GM18519 (cell line): Measurements from ENCODE around the gene AQP9.

ENCODE experiments used
- ATAC-seq: cut with Tn5 transposase; IDR thresholded peaks from one replicate; pipeline ENCODE4 v1.9.1; 2021; ENCODE audit warnings: mild to moderate bottlenecking, moderate library complexity; ENCODE audit not compliant: unreplicated experiment, low FRiP score

Gene AQP9

DNA sequence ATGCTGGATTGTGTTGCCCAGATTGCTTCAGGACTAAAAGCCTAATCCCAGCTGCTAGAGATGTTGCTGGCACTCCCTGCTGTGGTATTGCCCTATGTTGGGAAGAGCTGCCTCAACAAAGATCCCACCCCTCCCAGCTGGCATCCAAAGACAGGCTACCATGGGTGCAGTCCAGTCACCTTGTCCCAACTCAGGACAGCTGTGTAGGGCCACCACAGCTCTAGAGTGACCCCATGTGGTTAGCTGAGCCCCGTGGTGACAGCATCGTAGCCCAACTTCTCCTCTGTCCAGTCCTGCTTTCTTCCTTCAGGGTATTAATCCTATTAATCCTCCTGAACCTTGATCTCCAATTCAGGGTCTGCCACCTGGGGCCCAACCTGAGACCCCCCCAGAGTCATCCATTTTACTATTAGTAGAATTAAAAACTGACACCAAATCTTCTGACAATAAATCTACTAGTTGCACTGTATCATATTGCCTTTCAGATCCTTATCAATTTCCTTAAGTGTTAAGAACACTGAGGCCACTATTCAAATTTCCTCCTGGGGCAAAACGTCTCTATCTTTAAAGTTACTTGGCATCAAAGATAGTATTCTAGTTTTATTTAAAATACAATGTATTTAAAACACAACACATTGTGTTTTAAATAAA is 83.5 kb downstream of the AQP9 start:
- no peak for ATAC-seq

DNA sequence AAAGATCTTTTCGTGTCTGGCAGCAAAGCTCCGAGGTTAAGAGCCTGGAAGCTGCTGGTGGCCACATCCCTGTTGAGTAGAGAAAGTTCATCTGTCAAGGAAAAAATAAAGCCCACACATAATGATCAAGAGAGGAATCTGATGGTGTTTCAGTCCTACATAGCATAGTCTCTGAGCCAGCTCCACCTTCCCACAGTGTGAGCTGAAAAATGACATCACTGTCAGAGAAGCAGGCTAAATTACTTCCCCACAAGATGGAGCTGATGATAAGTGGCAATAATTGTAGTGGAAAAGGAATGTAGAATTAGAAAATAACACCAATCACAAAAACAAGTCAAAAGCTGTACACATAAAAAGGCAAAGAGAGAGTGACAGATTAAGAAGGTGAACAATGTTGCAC is 84.5 kb downstream of the AQP9 start:
- no peak for ATAC-seq

DNA sequence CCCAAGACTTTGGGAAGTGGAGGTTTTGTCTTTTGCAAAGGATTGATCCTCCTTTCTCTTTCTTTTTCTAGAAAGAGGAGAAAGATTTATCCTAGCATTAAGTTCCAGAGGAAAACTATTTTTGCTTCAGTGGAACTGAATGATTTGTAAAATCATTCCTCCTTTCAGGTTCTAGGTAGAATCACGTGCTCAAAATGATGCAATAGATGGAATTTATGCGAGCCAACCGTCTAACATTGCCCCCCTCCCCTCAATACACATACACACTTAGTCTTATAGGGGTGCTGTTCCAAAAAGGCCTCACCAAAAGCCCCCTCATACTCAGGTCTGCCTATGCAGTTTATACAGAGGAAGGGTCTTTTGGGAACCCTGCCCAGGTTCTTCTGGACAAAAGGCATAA is 85.3 kb downstream of the AQP9 start:
- no peak for ATAC-seq

DNA sequence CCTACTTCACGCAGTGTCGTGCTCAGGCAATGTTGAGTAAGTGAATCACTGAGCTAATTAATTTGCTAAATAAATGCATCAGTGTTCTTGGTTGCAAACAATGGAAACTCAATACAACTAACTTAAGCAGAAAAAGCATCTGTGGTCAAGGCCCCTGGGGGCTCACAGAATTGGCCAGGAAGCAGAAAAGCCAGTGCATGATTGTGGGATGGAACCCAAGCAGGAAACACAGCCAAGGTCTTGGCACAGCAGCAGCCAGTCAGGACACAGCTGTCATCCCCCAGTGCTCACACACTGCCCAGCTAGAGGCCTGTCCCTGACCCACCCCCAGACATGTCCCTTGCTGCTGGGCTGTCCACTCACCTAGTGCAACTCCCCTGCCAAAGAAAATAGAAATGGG is 85.9 kb downstream of the AQP9 start:
- no peak for ATAC-seq

DNA sequence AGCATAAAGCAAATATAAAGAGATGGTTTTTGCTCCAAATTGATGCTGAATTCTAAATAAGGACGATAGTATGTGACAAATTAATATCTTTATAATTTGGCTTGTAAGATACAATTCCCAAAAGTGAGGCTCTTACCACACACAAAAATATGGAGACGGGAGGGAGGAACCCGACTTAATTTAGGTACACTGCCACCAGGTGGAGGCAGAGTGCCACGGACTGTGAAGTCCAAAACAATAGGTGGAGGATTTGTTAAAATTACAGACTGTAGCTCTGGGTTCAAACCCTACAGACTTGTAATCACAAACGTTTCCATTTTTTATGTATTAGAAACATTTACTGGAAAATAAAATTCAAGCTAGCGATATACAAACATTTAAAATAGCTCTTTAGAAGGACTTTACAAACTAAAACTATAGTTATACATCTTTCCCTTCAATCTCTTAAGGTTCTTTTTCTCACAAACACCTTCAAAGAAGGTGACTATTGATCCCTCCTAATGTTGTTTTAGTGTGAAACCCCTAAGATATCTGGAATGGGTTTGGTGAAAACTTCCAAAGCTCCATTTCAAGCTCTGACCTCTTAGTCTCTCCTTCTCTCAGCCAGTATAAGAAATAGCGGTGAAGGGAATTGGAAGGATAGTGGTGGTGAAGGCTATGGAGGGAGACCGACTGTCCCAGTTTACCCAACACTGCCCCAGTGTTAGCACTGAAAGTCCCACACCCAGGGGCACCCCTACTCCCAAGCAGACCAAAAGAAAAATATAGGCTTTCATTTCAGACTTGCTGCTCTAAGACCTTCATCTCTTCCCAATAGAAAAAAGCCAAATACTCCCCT is 89.7 kb downstream of the AQP9 start:
- ATAC-seq, result no peak

DNA sequence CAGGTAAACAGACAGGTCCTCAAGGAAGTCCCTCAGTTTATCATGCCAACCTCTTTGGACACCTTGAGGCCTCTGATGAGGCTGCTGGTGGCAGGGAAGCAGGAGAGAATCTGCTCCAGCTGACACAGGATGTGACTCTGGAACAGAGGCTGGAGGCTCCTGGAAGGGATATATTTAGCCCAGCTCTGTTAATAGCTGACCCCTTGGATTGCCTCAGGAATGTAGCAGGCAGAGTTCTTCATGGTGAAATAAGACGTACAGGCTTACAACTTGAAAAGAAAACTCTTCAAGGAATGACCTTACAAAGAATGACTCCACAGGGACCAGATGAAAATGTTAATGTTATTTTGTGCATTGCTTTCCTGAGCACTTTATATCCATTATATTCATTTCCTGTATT is 90.5 kb downstream of the AQP9 start:
- no peak for ATAC-seq

DNA sequence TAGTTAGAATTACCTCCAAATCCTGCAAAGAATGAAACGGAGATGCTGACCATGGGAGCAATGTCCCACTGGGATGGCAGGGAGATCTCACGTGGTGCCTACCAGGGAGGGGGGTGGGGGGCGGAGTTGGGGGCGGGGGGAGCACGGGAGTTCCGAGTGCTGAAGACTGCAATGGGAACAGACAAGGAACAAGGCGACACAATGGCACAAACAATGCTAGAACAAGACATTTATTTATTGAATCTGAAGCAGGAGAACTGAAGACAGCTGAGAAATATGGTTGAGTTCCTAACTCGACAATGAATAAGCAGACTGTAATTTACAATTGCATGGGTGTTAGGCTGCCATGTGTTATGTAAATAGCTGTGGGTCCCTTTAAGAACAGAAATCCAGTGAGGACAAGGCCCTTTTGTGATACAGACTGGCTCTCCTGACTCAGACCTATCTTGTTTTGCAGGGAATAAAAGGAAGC is 91.2 kb downstream of the AQP9 start:
- no peak for ATAC-seq

DNA sequence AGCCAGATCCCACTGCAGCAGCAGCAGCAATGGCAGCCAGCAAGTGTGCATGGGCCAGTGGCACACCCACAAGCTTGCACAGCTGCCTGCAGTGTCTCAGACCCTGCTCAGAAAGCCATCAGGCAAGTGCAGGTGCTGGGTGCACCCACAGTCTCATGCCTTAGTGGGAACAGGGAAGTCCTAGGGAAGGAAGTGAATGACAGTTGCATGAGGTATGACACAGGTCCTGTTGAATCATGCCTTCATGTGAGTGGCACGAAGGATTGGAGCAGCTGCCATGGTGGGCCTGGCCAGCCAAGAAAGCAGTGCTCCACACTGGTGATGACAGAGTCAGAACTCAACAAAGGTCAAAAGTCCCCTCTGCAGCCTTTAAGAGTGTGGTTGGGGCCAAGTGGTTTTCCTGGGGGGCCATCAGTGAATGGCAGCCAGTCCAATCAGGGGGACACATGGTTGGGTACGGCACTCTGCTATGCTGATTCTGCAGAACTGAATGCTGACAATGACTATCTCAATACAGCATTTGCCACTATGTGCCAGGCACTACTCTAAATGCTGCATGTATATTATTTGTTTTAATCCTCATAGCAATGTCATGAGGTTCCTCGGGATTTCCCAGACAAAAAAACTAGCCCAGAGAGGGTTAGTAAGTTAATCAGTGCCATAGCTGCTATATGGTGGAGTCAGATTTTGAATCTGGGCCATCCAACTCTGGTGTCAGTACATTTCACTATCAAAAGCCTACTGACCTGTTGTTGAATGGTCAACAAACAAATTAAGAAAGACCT is 94.3 kb downstream of the AQP9 start:
- ATAC-seq, result no peak

DNA sequence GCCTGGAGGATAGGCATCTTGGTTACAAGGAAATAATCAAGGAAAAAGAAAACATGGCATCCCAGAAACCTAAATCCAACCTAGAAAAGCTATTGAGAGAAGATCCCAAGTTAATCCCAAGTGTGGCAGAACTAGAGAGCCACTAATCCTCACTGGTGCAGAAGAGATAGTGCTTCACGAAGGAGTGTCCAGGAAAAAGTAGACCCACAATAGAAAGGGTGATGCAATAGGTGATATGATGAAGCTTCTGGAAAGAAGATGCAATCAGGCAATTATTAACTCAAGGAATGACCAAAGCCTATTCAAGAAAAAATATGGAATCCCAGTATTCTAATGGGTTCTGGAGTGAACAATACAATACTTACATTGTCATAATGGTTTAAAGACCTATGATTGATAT is 95.2 kb downstream of the AQP9 start:
- ATAC-seq, result no peak
